GM12878 (cell line): Measurements from ENCODE around the gene CLIP3. TPM values are rescaled to one million over a fixed set of nuclear protein-coding genes. Genes with fewer than 3 reads are reported as not detected.

Experiments
- ATAC-seq: fragments of 200-7000 bp; cut with Tn5 transposase; 3 replicates; pipeline ENCODE4 v1.9.1; 2020; ENCODE audit warnings: mild to moderate bottlenecking, moderate library complexity
- BruUV-seq: library from RNA; stranded (reverse); fragments of 400-500 nt; replicated peaks from 2 replicates; lab custom pipeline; 2021; lab: Mats Ljungman, UMichigan
- CTCF ChIA-PET: fragments of 300-600 bp; sonication (Branson Sonifier 250); formaldehyde crosslinking; extraction: SDS; loops from one replicate; lab custom pipeline; 2021; ENCODE audit warnings: inconsistent platforms; lab: Yijun Ruan, JAX
- POLR2A ChIA-PET: fragments of 350-600 bp; formaldehyde crosslinking; extraction: SDS; loops from one replicate; lab custom pipeline; 2021; ENCODE audit warnings: inconsistent platforms; lab: Charles Lee
- RAD21 ChIA-PET: fragments of 300-600 bp; sonication (Branson Sonifier 250); formaldehyde crosslinking; loops from one replicate; lab custom pipeline; 2023; ENCODE audit warnings: antibody characterized with exemption; ENCODE audit not compliant: unreplicated experiment; lab: Charles Lee
- SMC1A ChIA-PET: fragments of 300-600 bp; sonication (Branson Sonifier 250); formaldehyde crosslinking; loops from one replicate; lab custom pipeline; 2023; ENCODE audit not compliant: unreplicated experiment, uncharacterized antibody; lab: Charles Lee
- DNase-seq: peaks from one replicate; pipeline ENCODE4 v3.0.0-alpha.2; 2011; ENCODE audit warnings: low read depth, low spot score
- FAIRE-seq: peaks from 3 replicates; lab custom pipeline; 2011; peaks lifted over from hg19 to GRCh38; lab: Jason Lieb, UNC
- H2AFZ ChIP-seq: 2 replicates; pipeline ENCODE4 v1.6.0; 2011; ENCODE audit warnings: low read depth, low read length, control low read depth; ENCODE audit not compliant: control insufficient read depth
- H3K27ac ChIP-seq: 2 replicates; pipeline ENCODE4 v1.5.1; 2011; ENCODE audit warnings: control low read depth; ENCODE audit not compliant: control insufficient read depth, insufficient read depth
- H3K27me3 ChIP-seq, 2 experiments: replicated peaks in 1 of 2; 2 replicates each; pipeline versions ENCODE4 v1.6.0 to v1.6.1; 2011; ENCODE audit warnings: low read length in 1 of 2; ENCODE audit not compliant: control insufficient read depth in 2 of 2, insufficient read depth in 2 of 2
- H3K36me3 ChIP-seq, 2 experiments: 2 replicates each; pipeline ENCODE4 v1.5.1; 2011; ENCODE audit warnings: low read length in 1 of 2; ENCODE audit not compliant: control insufficient read depth in 2 of 2, insufficient read depth in 2 of 2
- H3K4me1 ChIP-seq: 2 replicates; pipeline ENCODE4 v1.6.1; 2011; ENCODE audit warnings: mild to moderate bottlenecking, low read length, moderate library complexity, mixed read lengths; ENCODE audit not compliant: control insufficient read depth, insufficient read depth
- H3K4me2 ChIP-seq: 2 replicates; pipeline ENCODE4 v1.6.0; 2011; ENCODE audit warnings: control low read depth; ENCODE audit not compliant: control insufficient read depth, insufficient read depth
- H3K4me3 ChIP-seq: fragments of 200-600 bp; sonication (generic); 2 replicates; pipeline ENCODE4 v1.5.1; 2016
- H3K79me2 ChIP-seq: 2 replicates; pipeline ENCODE4 v1.6.0; 2011; ENCODE audit warnings: low read length; ENCODE audit not compliant: control insufficient read depth, insufficient read depth
- H3K9ac ChIP-seq: 2 replicates; pipeline ENCODE4 v1.8.0; 2011; ENCODE audit warnings: low read length, control low read depth, mixed read lengths; ENCODE audit not compliant: control insufficient read depth, insufficient read depth
- H3K9me3 ChIP-seq: replicated peaks from 3 replicates; pipeline ENCODE4 v1.5.1; 2011; ENCODE audit warnings: mild to moderate bottlenecking, low read length; ENCODE audit not compliant: control insufficient read depth, insufficient read depth
- H4K20me1 ChIP-seq: 2 replicates; pipeline ENCODE4 v1.6.0; 2011; ENCODE audit not compliant: control insufficient read depth, insufficient read depth
- ASH2L ChIP-seq: fragments of 300-600, 200-600 bp; sonication (generic); IDR thresholded peaks from 2 replicates; pipeline ENCODE4 v1.6.1; 2017; ENCODE audit warnings: low read depth, mild to moderate bottlenecking, borderline replicate concordance
- RELA ChIP-seq: fragments of 450-650 bp; IDR thresholded peaks from 2 replicates; pipeline ENCODE4 v1.8.0; 2014; ENCODE audit warnings: borderline replicate concordance; ENCODE audit not compliant: partially characterized antibody
- REST ChIP-seq: IDR thresholded peaks from 2 replicates; pipeline ENCODE4 v1.6.1; 2012; ENCODE audit warnings: mild to moderate bottlenecking, low read depth, low read length
- STAT3 ChIP-seq: IDR thresholded peaks from 2 replicates; pipeline ENCODE4 v1.6.1; 2011; ENCODE audit warnings: low read depth, low read length, improper control_type of control experiment
- ZNF274 ChIP-seq: IDR thresholded peaks from one replicate; pipeline ENCODE4 v1.8.0; 2011; ENCODE audit not compliant: insufficient read length, insufficient read depth
- WGBS: methylation state at CpG from one replicate; pipeline ENCODE4 v1.1.6; 2016; ENCODE audit warnings: low lambda C conversion rate; ENCODE audit not compliant: insufficient replicate concordance, insufficient coverage; ENCODE audit errors: missing lambda C conversion rate; 5-methylcytosine and 5-hydroxymethylcytosine counted together
- in situ Hi-C: fragments of 300-500 bp; cut with MboI; formaldehyde crosslinking; loops from 9 replicates; pipeline ENCODE4 v1.14.3; 2018; ENCODE audit warnings: mixed read lengths
- intact Hi-C: fragments of 100-400 bp; cut with micrococcal nuclease; formaldehyde crosslinking; loops from one replicate; pipeline ENCODE4 v1.14.2; 2022; ENCODE audit not compliant: unreplicated experiment
- polyA plus RNA-seq, 11 experiments: library from polyadenylated mRNA; depleted of rRNA in 4 of 11; unstranded in 6 of 11; stranded (reverse) in 5 of 11; fragments of >200 nt; fragmentation: Nextera tagmentation in 4 of 11; fragmentation: Illumina TruSeq in 1 of 11; extraction: Ambion mirVana in 4 of 11; extraction: Trizol in 1 of 11; gene quantifications; 1 replicate in 1 of 11; 2 replicates in 10 of 11; pipeline versions ENCODE4 v1.2.1 to v1.2.3, GENCODE V29; 2011 to 2016; ENCODE audit warnings: inconsistent platforms in 2 of 11, missing spikeins in 2 of 11, low read depth in 1 of 11
- total RNA-seq, 4 experiments: library from RNA; depleted of rRNA in 3 of 4; stranded (reverse); fragments of >200 nt in 3 of 4; fragmentation: Illumina TruSeq in 1 of 4; extraction: Trizol in 1 of 4; gene quantifications; 2 replicates each; pipeline versions ENCODE4 v1.2.1 to v1.2.3, GENCODE V29; 2013 to 2021

CLIP3 gene
- total and polyA plus RNA-seq, 10 of the 15 experiments (the other 5 are each of a cell fraction or from before 2014, with no cell fraction given): 0.09 to 2.7 (median 0.45) TPM; not detected in 1

- RAD21 ChIA-PET: no interaction called here
- SMC1A ChIA-PET: no interaction called here
- H3K9me3 ChIP-seq: no peaks in the 10 kb centered on the region
- CTCF ChIA-PET: interaction anchor here (1.0 kb wide), 1 partner anchor 142 kb away, joined by 4 read pairs; the partner anchor contains the start of gene TBCB
- H3K27me3 ChIP-seq: no peaks in the 10 kb centered on the region
- H3K27ac ChIP-seq: no peak overlapping the region
- BruUV-seq: no TSS peak
- H3K4me3 ChIP-seq: no peak overlapping the region
- 27% methylated on average over 8 of the region's 8 CpGs for WGBS
- ATAC-seq: no peak
- H3K79me2 ChIP-seq: no peaks in the 10 kb centered on the region
- H3K4me2 ChIP-seq: no peak overlapping the region
- no peak overlapping the region for H3K9ac ChIP-seq
- H3K4me1 ChIP-seq: no peaks in the 10 kb centered on the region
- intact Hi-C loops: no loop called here
- POLR2A ChIA-PET: no interaction called here
- TF ChIP-seq RELA (no peak), STAT3 (no peak), ASH2L (no peak), REST (peak; percentile 51; the same call in 1 of the 2 replicates), ZNF274 (no peak)
- H3K36me3 ChIP-seq: no peaks in the 10 kb centered on the region
- no peak for FAIRE-seq
- no peak for DNase-seq
- no peak overlapping the region for H2AFZ ChIP-seq
- in situ Hi-C loops: no loop called here
- H4K20me1 ChIP-seq: no peaks in the 10 kb centered on the region
These were observed 59.2 kb downstream of the CLIP3 start for GRCh38 chr19:35973487-35973886.
